Keratinocyte (primary cell): ENCODE results near the gene METTL3. TPM values are rescaled to one million over a fixed set of nuclear protein-coding genes. Genes with fewer than 3 reads are reported as not detected.

Experiments used
- DNase-seq: peaks from one replicate; pipeline ENCODE4 v3.0.0-alpha.2; 2011; ENCODE audit warnings: low read depth, missing footprints, low spot score
- FAIRE-seq: peaks from 2 replicates; lab custom pipeline; 2011; peaks lifted over from hg19 to GRCh38; lab: Jason Lieb, UNC
- H2AFZ ChIP-seq: 2 replicates; pipeline ENCODE4 v1.6.0; 2012; ENCODE audit warnings: low read length, control low read depth, inconsistent platforms; ENCODE audit not compliant: control insufficient read depth
- H3K27ac ChIP-seq: 2 replicates; pipeline ENCODE4 v1.5.1; 2011; ENCODE audit warnings: low read length; ENCODE audit not compliant: control insufficient read depth, insufficient read depth
- H3K27me3 ChIP-seq: 3 replicates; pipeline ENCODE4 v1.6.0; 2011; ENCODE audit warnings: low read length; ENCODE audit not compliant: control insufficient read depth, insufficient read depth; ENCODE audit errors: extremely low read depth
- H3K36me3 ChIP-seq, 2 experiments: 2 replicates in 1 of 2; 3 replicates in 1 of 2; pipeline ENCODE4 v1.5.1; 2011; ENCODE audit warnings: low read length in 2 of 2, mild to moderate bottlenecking in 1 of 2; ENCODE audit not compliant: control insufficient read depth in 2 of 2, insufficient read depth in 2 of 2; ENCODE audit errors: extremely low read depth in 1 of 2
- H3K4me1 ChIP-seq: 3 replicates; pipeline ENCODE4 v1.5.1; 2011; ENCODE audit warnings: low read length; ENCODE audit not compliant: control insufficient read depth, insufficient read depth; ENCODE audit errors: extremely low read depth
- H3K4me2 ChIP-seq: 3 replicates; pipeline ENCODE4 v1.6.0; 2011; ENCODE audit warnings: low read depth, low read length; ENCODE audit not compliant: control insufficient read depth, insufficient read depth; ENCODE audit errors: extremely low read depth
- H3K4me3 ChIP-seq, 3 experiments: fragments of 200-600 bp in 1 of 3; sonication (generic) in 1 of 3; 2 replicates in 2 of 3; 3 replicates in 1 of 3; pipeline ENCODE4 v1.5.1; 2011 to 2016; ENCODE audit warnings: low read length in 3 of 3, mild to moderate bottlenecking in 3 of 3, control low read depth in 2 of 3, inconsistent platforms in 1 of 3, low read depth in 1 of 3, mixed read lengths in 1 of 3, mixed run types in 1 of 3, moderate library complexity in 1 of 3; ENCODE audit not compliant: control insufficient read depth in 2 of 3, insufficient read depth in 2 of 3; ENCODE audit errors: extremely low read depth in 1 of 3
- H3K79me2 ChIP-seq: 2 replicates; pipeline ENCODE4 v1.6.0; 2012; ENCODE audit warnings: low read length; ENCODE audit not compliant: control insufficient read depth, insufficient read depth
- H3K9ac ChIP-seq: 3 replicates; pipeline ENCODE4 v1.6.0; 2011; ENCODE audit warnings: low read length; ENCODE audit not compliant: control insufficient read depth, insufficient read depth; ENCODE audit errors: extremely low read depth
- H3K9me1 ChIP-seq: 3 replicates; pipeline ENCODE4 v1.6.0; 2011; ENCODE audit warnings: low read length; ENCODE audit not compliant: control insufficient read depth, insufficient read depth; ENCODE audit errors: extremely low read depth
- H3K9me3 ChIP-seq: 2 replicates; pipeline ENCODE4 v1.5.1; 2012; ENCODE audit warnings: low read depth, low read length; ENCODE audit not compliant: control insufficient read depth
- H4K20me1 ChIP-seq: 3 replicates; pipeline ENCODE4 v1.6.0; 2011; ENCODE audit warnings: low read length; ENCODE audit not compliant: control insufficient read depth, insufficient read depth; ENCODE audit errors: extremely low read depth
- EZH2 ChIP-seq: IDR thresholded peaks from one replicate; pipeline ENCODE4 v1.6.1; 2012; ENCODE audit warnings: inconsistent platforms, mild to moderate bottlenecking, low read length, moderate library complexity
- dilution Hi-C: fragments of 300-500 bp; cut with MboI; formaldehyde crosslinking; loops from one replicate; pipeline ENCODE4 v1.7.0; 2020; ENCODE audit warnings: low sequenced_read_pairs; ENCODE audit not compliant: extremely low pct_ligation_motif_present
- polyA plus RNA-seq, 5 experiments: library from polyadenylated mRNA; depleted of rRNA in 3 of 5; stranded (reverse) in 3 of 5; stranded (forward) in 1 of 5; unstranded in 1 of 5; fragments of >200 nt; gene quantifications; 1 replicate in 1 of 5; 2 replicates in 3 of 5; 3 replicates in 1 of 5; pipeline versions ENCODE4 v1.2.1 to v1.2.3, GENCODE V29; 2011 to 2012; ENCODE audit warnings: missing spikeins in 2 of 5, low read depth in 1 of 5, low replicate concordance in 1 of 5
- TF ChIP-seq, protein P1 (sequence below), 3 experiments: IDR thresholded peaks in 1 of 3; conservative IDR thresholded peaks in 1 of 3; optimal IDR thresholded peaks in 1 of 3; 2 replicates in 2 of 3; 3 replicates in 1 of 3; pipeline versions ENCODE3 to v1.5.1; 2011; ENCODE audit warnings: low read length in 3 of 3, mild to moderate bottlenecking in 3 of 3, moderate library complexity in 2 of 3, control low read depth in 1 of 3, inconsistent platforms in 1 of 3; ENCODE audit not compliant: insufficient read depth in 2 of 3; ENCODE audit errors: extremely low read depth in 1 of 3

Gene METTL3
- polyA plus RNA-seq, 1 donor (not counting 4 experiments of a cell fraction or from before 2014, with no cell fraction given): 99.7 TPM

DNA sequence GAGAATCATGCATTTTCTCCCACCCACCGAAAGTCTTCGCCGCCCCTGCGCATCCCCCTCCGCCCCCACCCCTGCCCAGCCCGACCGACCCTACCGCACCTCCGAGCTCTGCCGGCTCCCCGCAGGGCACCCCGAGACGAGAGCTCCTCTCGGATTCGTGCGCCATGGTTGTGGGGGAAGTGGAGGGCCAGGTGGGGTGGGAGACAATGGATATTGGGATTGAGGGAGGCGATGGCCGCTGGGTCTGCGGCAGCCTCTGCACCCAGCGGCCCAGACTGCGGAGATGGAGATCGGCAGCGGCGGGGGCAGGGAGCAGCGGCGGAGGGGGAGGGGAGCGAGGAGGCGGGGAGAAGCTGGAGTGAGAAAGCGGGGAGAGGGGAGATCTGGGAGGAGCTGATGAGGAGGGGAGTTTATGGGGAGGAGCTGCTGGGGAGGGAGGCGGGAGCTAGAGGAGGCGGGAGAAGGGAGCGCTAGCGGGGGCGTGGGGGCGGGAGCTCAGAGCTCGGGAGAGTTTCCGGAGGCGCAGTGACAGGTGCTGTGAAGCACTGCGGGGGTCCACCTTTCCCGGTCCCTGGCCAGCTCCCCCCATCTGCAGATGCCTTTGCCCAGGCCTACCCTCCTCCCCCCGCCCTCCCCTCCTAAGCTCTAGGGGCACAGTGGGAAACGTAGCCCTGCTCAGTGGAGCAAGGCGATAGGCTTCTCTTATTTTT, 15.0 kb upstream of the METTL3 start, which contains the start of gene SALL2:
Gene SALL2 (minus strand): TSS at position 385 of the 710 bp plus-strand sequence. CDS start 219 bp downstream, at position 166.
- no peaks in the 10 kb centered on the region for H4K20me1 ChIP-seq
- H3K36me3 ChIP-seq: no peaks in the 10 kb centered on the region
- FAIRE-seq (no peak), DNase-seq (peak; percentile 11)
- peaks cover 5% of the 10 kb centered on the region for H3K4me1 ChIP-seq
- no peak within 1 kb of the TSS for H3K9ac ChIP-seq
- peak within 1 kb of the TSS; percentile 51 for H3K4me2 ChIP-seq
- no peak within 1 kb of the TSS for H3K27ac ChIP-seq
- peak within 1 kb of the TSS; percentile 22 to 67 (median 43) for H3K4me3 ChIP-seq
- peaks cover 3% of the 10 kb centered on the region for H3K27me3 ChIP-seq
- dilution Hi-C loops: no loop called here
- no peaks in the 10 kb centered on the region for H3K79me2 ChIP-seq
- peak within 1 kb of the TSS; percentile 77 for H2AFZ ChIP-seq
- no peak for TF ChIP-seq EZH2
- TF ChIP-seq, protein P1, sequence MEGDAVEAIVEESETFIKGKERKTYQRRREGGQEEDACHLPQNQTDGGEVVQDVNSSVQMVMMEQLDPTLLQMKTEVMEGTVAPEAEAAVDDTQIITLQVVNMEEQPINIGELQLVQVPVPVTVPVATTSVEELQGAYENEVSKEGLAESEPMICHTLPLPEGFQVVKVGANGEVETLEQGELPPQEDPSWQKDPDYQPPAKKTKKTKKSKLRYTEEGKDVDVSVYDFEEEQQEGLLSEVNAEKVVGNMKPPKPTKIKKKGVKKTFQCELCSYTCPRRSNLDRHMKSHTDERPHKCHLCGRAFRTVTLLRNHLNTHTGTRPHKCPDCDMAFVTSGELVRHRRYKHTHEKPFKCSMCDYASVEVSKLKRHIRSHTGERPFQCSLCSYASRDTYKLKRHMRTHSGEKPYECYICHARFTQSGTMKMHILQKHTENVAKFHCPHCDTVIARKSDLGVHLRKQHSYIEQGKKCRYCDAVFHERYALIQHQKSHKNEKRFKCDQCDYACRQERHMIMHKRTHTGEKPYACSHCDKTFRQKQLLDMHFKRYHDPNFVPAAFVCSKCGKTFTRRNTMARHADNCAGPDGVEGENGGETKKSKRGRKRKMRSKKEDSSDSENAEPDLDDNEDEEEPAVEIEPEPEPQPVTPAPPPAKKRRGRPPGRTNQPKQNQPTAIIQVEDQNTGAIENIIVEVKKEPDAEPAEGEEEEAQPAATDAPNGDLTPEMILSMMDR (optimal IDR thresholded peaks at IDR 0.05 in 1 of 3, IDR thresholded peaks at IDR 0.05 in 1 of 3, conservative IDR thresholded peaks at IDR 0.05 in 1 of 3; ENCODE audit: extremely low read depth in 1 of 3, insufficient read depth in 2 of 3, low read length in 3 of 3): no peak
- no peaks in the 10 kb centered on the region for H3K9me3 ChIP-seq
- no peaks in the 10 kb centered on the region for H3K9me1 ChIP-seq

DNA sequence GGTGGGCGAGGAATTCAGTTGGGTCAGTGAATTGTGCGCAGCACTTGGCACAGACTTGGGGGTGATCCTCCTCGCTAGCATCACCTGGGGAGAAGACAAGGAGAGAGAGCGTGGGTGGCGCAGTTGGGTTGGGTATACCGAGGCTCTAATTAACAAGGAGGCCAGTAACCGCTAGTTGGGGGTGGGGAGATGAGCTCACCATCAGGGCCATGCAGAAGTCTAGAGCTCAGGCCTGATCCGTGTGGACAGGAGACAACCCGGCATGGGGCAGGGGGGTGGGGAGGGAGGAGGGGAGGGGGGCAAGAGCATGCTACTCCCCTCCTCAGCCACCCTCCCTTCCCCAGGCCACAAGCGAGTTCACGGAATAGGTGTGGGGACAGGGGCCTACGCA, 14.4 kb upstream of the METTL3 start:
- Histone ChIP-seq H3K4me3 (peak overlapping the region in 2 of 3 experiments; percentile 43 to 67), H3K4me2 (peak overlapping the region; percentile 51), H3K36me3 (no peaks in the 10 kb centered on the region), H4K20me1 (no peaks in the 10 kb centered on the region), H3K9me1 (no peaks in the 10 kb centered on the region), H3K79me2 (no peaks in the 10 kb centered on the region), H2AFZ (no peak overlapping the region), H3K9ac (no peak overlapping the region), H3K27ac (no peak overlapping the region), H3K27me3 (peaks cover 3% of the 10 kb centered on the region), H3K4me1 (peaks cover 2% of the 10 kb centered on the region), H3K9me3 (no peaks in the 10 kb centered on the region)
- DNase-seq: no peak
- dilution Hi-C loops: no loop called here
- FAIRE-seq: no peak
- TF ChIP-seq, protein P1 (optimal IDR thresholded peaks at IDR 0.05 in 1 of 3, IDR thresholded peaks at IDR 0.05 in 1 of 3, conservative IDR thresholded peaks at IDR 0.05 in 1 of 3; ENCODE audit: extremely low read depth in 1 of 3, insufficient read depth in 2 of 3, low read length in 3 of 3): no peak
- TF ChIP-seq EZH2: no peak
